IPS DF 6.9 (cell line): Measurements from ENCODE around the gene MAP1LC3B.
"Not testable (repeated sequence)": the region's sequence is repeated elsewhere in the genome, so short reads cannot be mapped to it uniquely, and the experiment has no call there.

Experiments
- DNase-seq: peaks from one replicate; pipeline ENCODE4 v3.0.0-alpha.2; 2013; ENCODE audit warnings: low read depth, low spot score
- H3K27ac ChIP-seq: one replicate; pipeline ENCODE4 v1.5.1; 2013; ENCODE audit warnings: low read length, control low read depth
- H3K27me3 ChIP-seq: 2 replicates; pipeline ENCODE4 v1.6.1; 2013; ENCODE audit warnings: mild to moderate bottlenecking, low read length; ENCODE audit not compliant: control insufficient read depth, insufficient read depth
- H3K36me3 ChIP-seq: 2 replicates; pipeline ENCODE4 v1.6.1; 2013; ENCODE audit warnings: low read length; ENCODE audit not compliant: control insufficient read depth, insufficient read depth
- H3K4me1 ChIP-seq: 2 replicates; pipeline ENCODE4 v1.6.1; 2013; ENCODE audit warnings: low read length; ENCODE audit not compliant: control insufficient read depth, insufficient read depth
- H3K4me3 ChIP-seq: 2 replicates; pipeline ENCODE4 v1.5.1; 2013; ENCODE audit warnings: mild to moderate bottlenecking, low read length
- H3K9me3 ChIP-seq: 2 replicates; pipeline ENCODE4 v1.6.1; 2013; ENCODE audit warnings: low read length, inconsistent platforms; ENCODE audit not compliant: control insufficient read depth, insufficient read depth
- WGBS: extraction: QIAGEN DNeasy Blood & Tissue Kit; methylation state at CpG from one replicate; pipeline ENCODE4 v1.1.7; 2013; ENCODE audit warnings: mixed read lengths, missing lambda C conversion rate; ENCODE audit not compliant: insufficient read length, insufficient coverage; 5-methylcytosine and 5-hydroxymethylcytosine counted together

Gene MAP1LC3B

GRCh38 chr16:87360862-87361610, 31.1 kb upstream of the MAP1LC3B start:
- no peak for DNase-seq
- H3K27ac ChIP-seq = no peak overlapping the region
- no peaks in the 10 kb centered on the region for H3K27me3 ChIP-seq
- H3K4me3 ChIP-seq = no peak overlapping the region
- H3K4me1 ChIP-seq = no peaks in the 10 kb centered on the region; the same call in 1 of the 2 replicates
- no peaks in the 10 kb centered on the region for H3K9me3 ChIP-seq
- no CpG with 5 or more reads among the region's 16 CpGs for WGBS
- peaks cover 7% of the 10 kb centered on the region; the same call in 1 of the 2 replicates for H3K36me3 ChIP-seq

- Histone ChIP-seq H3K36me3 (peaks cover 7% of the 10 kb centered on the region; the same call in 1 of the 2 replicates), H3K4me3 (no peak overlapping the region), H3K9me3 (no peaks in the 10 kb centered on the region), H3K4me1 (no peaks in the 10 kb centered on the region; the same call in 1 of the 2 replicates), H3K27me3 (no peaks in the 10 kb centered on the region), H3K27ac (no peak overlapping the region)
- no peak for DNase-seq
- no CpG with 5 or more reads among the region's 8 CpGs for WGBS
Measured at GRCh38 chr16:87361916-87362619, 30.1 kb upstream of the MAP1LC3B start.

GRCh38 chr16:87362828-87363559, 29.1 kb upstream of the MAP1LC3B start:
- H3K27ac ChIP-seq, DNase-seq, H3K4me3 ChIP-seq, H3K27me3 ChIP-seq, H3K9me3 ChIP-seq, H3K4me1 ChIP-seq, H3K36me3 ChIP-seq: not testable (repeated sequence)
- WGBS = no CpG with 5 or more reads among the region's 13 CpGs

DNA sequence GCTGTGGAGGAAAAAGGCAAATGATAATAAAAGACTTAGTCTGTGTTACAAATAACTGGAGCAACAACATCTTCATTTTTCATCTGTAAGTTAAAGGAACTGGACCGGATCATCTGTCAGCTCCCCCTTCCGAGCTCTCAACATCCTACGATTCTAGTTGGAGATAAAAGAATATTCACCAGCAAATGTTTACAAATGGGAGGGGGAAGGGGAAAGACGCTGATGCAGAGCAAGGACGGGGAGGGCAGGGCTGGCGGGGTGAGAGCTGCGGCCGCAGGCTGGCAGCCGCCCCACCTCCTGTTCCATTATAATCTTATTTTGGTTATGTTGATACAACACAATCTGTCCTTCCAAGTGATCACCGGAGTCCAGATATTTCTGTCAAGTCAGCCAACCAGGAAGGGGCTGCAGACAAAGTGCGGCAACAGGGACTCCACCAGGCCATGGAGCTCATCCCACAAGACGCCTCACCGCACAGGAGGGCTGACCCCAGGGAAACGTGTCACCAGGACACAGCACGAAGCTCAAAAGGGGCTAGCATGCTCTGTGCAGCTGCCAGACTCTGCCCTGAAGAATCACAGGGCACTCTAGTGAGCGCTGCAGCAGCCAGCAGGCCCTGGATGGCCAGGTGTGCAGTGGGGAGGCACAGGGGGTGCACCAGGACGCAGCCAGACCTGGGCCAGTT, 28.2 kb upstream of the MAP1LC3B start:
- Histone ChIP-seq H3K4me3 (no peak overlapping the region), H3K27ac (no peak overlapping the region), H3K4me1 (no peaks in the 10 kb centered on the region; the same call in 1 of the 2 replicates), H3K27me3 (no peaks in the 10 kb centered on the region), H3K36me3 (0 out of 2 replicates have a peak, but pooled peaks cover under 1% of the 10 kb centered on the region), H3K9me3 (no peaks in the 10 kb centered on the region)
- DNase-seq = no peak
- WGBS = no CpG with 5 or more reads among the region's 17 CpGs

- Histone ChIP-seq H3K36me3 (no peaks in the 10 kb centered on the region), H3K4me1 (no peaks in the 10 kb centered on the region; the same call in 1 of the 2 replicates), H3K4me3 (no peak overlapping the region), H3K27ac (no peak overlapping the region), H3K9me3 (no peaks in the 10 kb centered on the region), H3K27me3 (no peaks in the 10 kb centered on the region)
- no peak for DNase-seq
- 100% methylated on average over 2 of the region's 13 CpGs for WGBS
Measured at GRCh38 chr16:87365021-87365713, 27.0 kb upstream of the MAP1LC3B start.

GRCh38 chr16:87366288-87366687, 25.8 kb upstream of the MAP1LC3B start:
- Histone ChIP-seq H3K4me3 (no peak overlapping the region), H3K4me1 (no peaks in the 10 kb centered on the region; the same call in 1 of the 2 replicates), H3K27me3 (no peaks in the 10 kb centered on the region), H3K36me3 (no peaks in the 10 kb centered on the region), H3K27ac (no peak overlapping the region), H3K9me3 (no peaks in the 10 kb centered on the region)
- DNase-seq = no peak
- no CpG with 5 or more reads among the region's 4 CpGs for WGBS

GRCh38 chr16:87366930-87367329, 25.2 kb upstream of the MAP1LC3B start:
- DNase-seq = no peak
- no CpG with 5 or more reads among the region's 1 CpG for WGBS
- H3K4me3 ChIP-seq = no peak overlapping the region
- no peaks in the 10 kb centered on the region for H3K9me3 ChIP-seq
- H3K27me3 ChIP-seq = no peaks in the 10 kb centered on the region
- no peaks in the 10 kb centered on the region for H3K36me3 ChIP-seq
- H3K27ac ChIP-seq = no peak overlapping the region
- no peaks in the 10 kb centered on the region; the same call in 1 of the 2 replicates for H3K4me1 ChIP-seq

DNA sequence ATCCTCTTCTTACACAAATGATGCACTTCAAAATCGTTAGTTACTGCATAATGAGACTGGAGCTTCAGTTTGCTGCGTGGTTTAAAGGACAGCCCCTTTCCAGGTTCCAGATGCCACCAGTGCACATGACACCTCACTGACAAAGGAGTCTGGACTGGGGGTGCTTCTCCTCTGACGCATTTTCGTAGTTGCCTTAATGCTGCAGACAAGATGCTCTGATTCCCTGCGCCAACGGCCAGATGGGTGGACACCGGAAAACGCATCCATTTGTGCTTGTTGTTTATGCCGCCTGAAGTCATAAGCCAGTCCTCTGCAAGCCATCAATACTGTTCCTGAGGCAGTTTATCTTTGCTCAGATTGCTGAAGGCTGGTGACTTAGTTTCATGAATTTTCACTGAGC, 24.6 kb upstream of the MAP1LC3B start:
- no peaks in the 10 kb centered on the region for H3K9me3 ChIP-seq
- H3K36me3 ChIP-seq = no peaks in the 10 kb centered on the region
- WGBS = no CpG with 5 or more reads among the region's 9 CpGs
- no peak overlapping the region for H3K27ac ChIP-seq
- DNase-seq = no peak
- H3K27me3 ChIP-seq = no peaks in the 10 kb centered on the region
- no peak overlapping the region for H3K4me3 ChIP-seq
- no peaks in the 10 kb centered on the region; the same call in 1 of the 2 replicates for H3K4me1 ChIP-seq

- no CpG with 5 or more reads among the region's 5 CpGs for WGBS
Measured at GRCh38 chr16:87368029-87368770, 23.9 kb upstream of the MAP1LC3B start.

More at GRCh38 chr16:87368029-87368770, 23.9 kb upstream of the MAP1LC3B start:
- Histone ChIP-seq H3K4me3 (no peak overlapping the region), H3K36me3 (no peaks in the 10 kb centered on the region), H3K9me3 (no peaks in the 10 kb centered on the region), H3K27ac (no peak overlapping the region), H3K4me1 (no peaks in the 10 kb centered on the region; the same call in 1 of the 2 replicates), H3K27me3 (no peaks in the 10 kb centered on the region)
- no peak for DNase-seq
